ENCODE results near the gene DAP.

DNA sequence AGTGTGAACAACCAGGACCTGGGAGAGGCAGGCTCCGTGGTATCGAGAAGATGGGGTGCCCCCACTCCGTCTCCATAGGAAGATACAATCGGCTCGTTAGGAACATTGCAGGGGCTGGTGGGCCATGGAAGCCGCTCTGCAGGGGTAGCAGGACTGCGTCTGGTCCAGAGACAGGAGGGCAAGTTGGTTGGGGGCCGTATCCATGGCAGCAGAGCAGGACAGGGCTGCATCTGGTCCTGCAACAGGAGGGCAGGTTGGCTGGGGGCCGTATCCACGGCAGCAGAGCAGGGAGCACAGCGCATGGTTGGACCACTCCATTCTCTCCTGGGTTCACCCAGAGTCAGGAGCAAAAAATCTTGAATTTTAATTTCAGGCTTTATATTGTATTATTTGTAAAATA lies 99.0 kb downstream of the DAP start:
- TF ChIP-seq POLR2AphosphoS5 (IDR thresholded peaks at IDR 0.05; ENCODE audit: low read depth, low read length): no peak
- no peak for TF ChIP-seq TAF1 (IDR thresholded peaks at IDR 0.05; ENCODE audit: low read depth, low read length)
- TF ChIP-seq POLR2A (IDR thresholded peaks at IDR 0.05; ENCODE audit: low read depth, low read length): no peak
- no peak for TF ChIP-seq SPI1 (IDR thresholded peaks at IDR 0.05; ENCODE audit: low read depth, low read length)

Data from GM12891 (cell line).